Thyroid gland (tissue), 4 donors: ENCODE measurements around the gene CHST11. TPM values are rescaled to one million over a fixed set of nuclear protein-coding genes. Genes with fewer than 3 reads are reported as not detected.

ENCODE experiments used
- DNase-seq, 2 donors: peaks; one replicate each; pipeline ENCODE4 v3.0.0-alpha.2; 2019
- H3K27ac ChIP-seq, 3 donors: fragments of 200-600 bp; sonication (generic); 1 replicate in 2 of 3; 2 replicates in 1 of 3; pipeline ENCODE4 v1.5.1; 2016 to 2019; ENCODE audit warnings: mild to moderate bottlenecking in 1 of 3, moderate library complexity in 1 of 3
- H3K27me3 ChIP-seq: fragments of 200-600 bp; sonication (generic); one replicate; pipeline ENCODE4 v1.5.1; 2019
- H3K36me3 ChIP-seq, 2 donors: fragments of 200-600 bp; sonication (generic); one replicate each; pipeline ENCODE4 v1.5.1; 2016 to 2019
- H3K4me1 ChIP-seq, 2 donors: fragments of 200-600 bp; sonication (generic); one replicate each; pipeline ENCODE4 v1.5.1; 2017 to 2019
- H3K4me3 ChIP-seq, 3 donors: fragments of 200-600 bp; sonication (generic); replicated peaks in 1 of 3; 1 replicate in 2 of 3; 2 replicates in 1 of 3; pipeline ENCODE4 v1.5.1; 2016; ENCODE audit warnings: mild to moderate bottlenecking in 1 of 3
- H3K9me3 ChIP-seq: fragments of 200-600 bp; sonication (generic); one replicate; pipeline ENCODE4 v1.5.1; 2017
- CTCF ChIP-seq, 6 experiments: fragments of 200-600 bp in 3 of 6; fragments of 450-650 bp in 3 of 6; sonication (generic) in 3 of 6; IDR thresholded peaks; one replicate each; pipeline ENCODE4 v1.5.1; 2016 to 2019; ENCODE audit warnings: antibody characterized with exemption in 6 of 6, mild to moderate bottlenecking in 2 of 6, inconsistent platforms in 1 of 6, moderate library complexity in 1 of 6
- POLR2A ChIP-seq, 2 donors: fragments of 450-650 bp; IDR thresholded peaks; one replicate each; pipeline ENCODE4 v1.6.1; 2017; ENCODE audit warnings: antibody characterized with exemption in 2 of 2, mild to moderate bottlenecking in 2 of 2, moderate library complexity in 1 of 2
- WGBS, 2 donors: methylation state at CpG; one replicate each; pipeline ENCODE4 v1.1.5; 2017; 5-methylcytosine and 5-hydroxymethylcytosine counted together
- intact Hi-C: fragments of 100-400 bp; cut with DNase I; formaldehyde crosslinking; loops from one replicate; pipeline ENCODE4 v1.15.1; 2023
- total RNA-seq, 4 donors: library from RNA; depleted of rRNA; stranded (reverse); fragments of >200 nt; gene quantifications; one replicate each; pipeline ENCODE4 v1.2.3, GENCODE V29; 2016

The CHST11 gene
- total RNA-seq, 4 donors from 2014 or later = 6.9 to 11.6 (median 8.0) TPM

GRCh38 chr12:104680491-104680890 is 223.7 kb downstream of the CHST11 start:
- Histone ChIP-seq H3K27me3 (no peaks in the 10 kb centered on the region), H3K4me1 (peaks cover 15 to 20% of the 10 kb centered on the region in 2 donors), H3K9me3 (no peaks in the 10 kb centered on the region), H3K27ac (no peak overlapping the region), H3K4me3 (no peak overlapping the region), H3K36me3 (no peaks in the 10 kb centered on the region)
- TF ChIP-seq CTCF (IDR thresholded peaks at IDR 0.05) (no peak), POLR2A (IDR thresholded peaks at IDR 0.05) (no peak)
- intact Hi-C loops = no loop called here
- 72 to 91% methylated on average over 5 of the region's 5 CpGs for WGBS, 2 donors
- DNase-seq = no peak

GRCh38 chr12:104681012-104681690 is 224.4 kb downstream of the CHST11 start:
- WGBS, 2 donors = 58 to 97% methylated on average over 3 of the region's 3 CpGs
- no peak for DNase-seq
- Histone ChIP-seq H3K9me3 (no peaks in the 10 kb centered on the region), H3K27ac (no peak overlapping the region), H3K36me3 (no peaks in the 10 kb centered on the region), H3K27me3 (no peaks in the 10 kb centered on the region), H3K4me3 (no peak overlapping the region), H3K4me1 (peaks cover 15 to 23% of the 10 kb centered on the region in 2 donors)
- intact Hi-C loops = no loop called here
- TF ChIP-seq POLR2A (IDR thresholded peaks at IDR 0.05) (no peak), CTCF (IDR thresholded peaks at IDR 0.05) (no peak)

GRCh38 chr12:104682790-104683279 is 226.1 kb downstream of the CHST11 start:
- Histone ChIP-seq H3K9me3 (no peaks in the 10 kb centered on the region), H3K4me1 (peaks cover 12 to 27% of the 10 kb centered on the region in 2 donors), H3K27me3 (no peaks in the 10 kb centered on the region), H3K27ac (no peak overlapping the region), H3K36me3 (no peaks in the 10 kb centered on the region), H3K4me3 (no peak overlapping the region)
- no peak for DNase-seq
- TF ChIP-seq CTCF (IDR thresholded peaks at IDR 0.05) = no peak
- no peak for TF ChIP-seq POLR2A (IDR thresholded peaks at IDR 0.05)
- intact Hi-C loops = no loop called here
- 85% methylated on average over 7 of the region's 7 CpGs for WGBS, 2 donors

- WGBS, 2 donors = 67 to 82% methylated on average over 5 of the region's 5 CpGs
- Histone ChIP-seq H3K9me3 (no peaks in the 10 kb centered on the region), H3K4me3 (no peak overlapping the region), H3K36me3 (no peaks in the 10 kb centered on the region), H3K4me1 (peaks cover 11 to 27% of the 10 kb centered on the region in 2 donors), H3K27me3 (no peaks in the 10 kb centered on the region), H3K27ac (no peak overlapping the region)
- DNase-seq = peak; percentile 31 to 47
- TF ChIP-seq CTCF (IDR thresholded peaks at IDR 0.05) = no peak
- intact Hi-C loops = no loop called here
These were observed 227.2 kb downstream of the CHST11 start for GRCh38 chr12:104683831-104684503.

GRCh38 chr12:104684884-104685283 is 228.1 kb downstream of the CHST11 start:
- 90 to 100% methylated on average over 1 of the region's 1 CpG for WGBS, 2 donors
- no peak for DNase-seq
- H3K9me3 ChIP-seq = no peaks in the 10 kb centered on the region
- H3K36me3 ChIP-seq = no peaks in the 10 kb centered on the region
- intact Hi-C loops = no loop called here
- TF ChIP-seq POLR2A (IDR thresholded peaks at IDR 0.05) (no peak), CTCF (IDR thresholded peaks at IDR 0.05) (no peak)
- H3K4me1 ChIP-seq = peaks cover 11 to 27% of the 10 kb centered on the region in 2 donors
- no peak overlapping the region for H3K27ac ChIP-seq
- no peaks in the 10 kb centered on the region for H3K27me3 ChIP-seq
- no peak overlapping the region for H3K4me3 ChIP-seq
